Calu3 (cell line): ENCODE data around the gene ZNF774. TPM values are rescaled to one million over a fixed set of nuclear protein-coding genes. Genes with fewer than 3 reads are reported as not detected.

Experiments used
- BruUV-seq: library from RNA; stranded (reverse); fragments of 400-500 nt; replicated peaks from 2 replicates; lab custom pipeline; 2021; lab: Mats Ljungman, UMichigan
- CTCF ChIA-PET: fragments of 300-600 bp; sonication (Branson Sonifier 250); formaldehyde crosslinking; loops from one replicate; lab custom pipeline; 2022; ENCODE audit warnings: antibody characterized with exemption; lab: Charles Lee
- DNase-seq: peaks from one replicate; pipeline ENCODE4 v3.0.0; 2022
- H3K27ac Mint-ChIP-seq: one replicate; pipeline ENCODE4 v1.8.0; 2022; ENCODE audit warnings: mixed read lengths; ENCODE audit not compliant: unreplicated experiment
- H3K27me3 Mint-ChIP-seq: one replicate; pipeline ENCODE4 v1.8.0; 2022; ENCODE audit warnings: mixed read lengths; ENCODE audit not compliant: unreplicated experiment
- H3K36me3 Mint-ChIP-seq: one replicate; pipeline ENCODE4 v1.8.0; 2022; ENCODE audit warnings: mild to moderate bottlenecking, moderate library complexity, mixed read lengths; ENCODE audit not compliant: insufficient read depth, unreplicated experiment
- H3K4me1 Mint-ChIP-seq: one replicate; pipeline ENCODE4 v1.8.0; 2022; ENCODE audit warnings: mild to moderate bottlenecking, low read depth, mixed read lengths; ENCODE audit not compliant: unreplicated experiment
- H3K4me3 Mint-ChIP-seq: one replicate; pipeline ENCODE4 v1.8.0; 2022; ENCODE audit warnings: mild to moderate bottlenecking, low read depth, moderate library complexity, mixed read lengths; ENCODE audit not compliant: unreplicated experiment
- H3K9me3 Mint-ChIP-seq: one replicate; pipeline ENCODE4 v1.8.0; 2022; ENCODE audit warnings: low read depth, mixed read lengths; ENCODE audit not compliant: unreplicated experiment
- CTCF ChIP-seq: fragments of 200-600 bp; IDR thresholded peaks from one replicate; pipeline ENCODE4 v1.8.0; 2022; ENCODE audit warnings: antibody characterized with exemption; ENCODE audit not compliant: unreplicated experiment
- intact Hi-C: fragments of 100-400 bp; cut with micrococcal nuclease; formaldehyde crosslinking; loops from one replicate; pipeline ENCODE4 v1.10.0; 2022; ENCODE audit not compliant: unreplicated experiment
- total RNA-seq: library from RNA; stranded (reverse); gene quantifications from 2 replicates; pipeline ENCODE4 v1.2.3, GENCODE V29; 2022

The ZNF774 gene
- total RNA-seq, 1 experiment from 2014 or later, result 6.2 TPM

GRCh38 chr15:90307661-90308060, 44.4 kb upstream of the ZNF774 start:
- CTCF ChIA-PET, result interaction anchor here (2.3 kb wide), 1 partner anchor 14 kb away, joined by 9 read pairs; no protein-coding TSS in a partner anchor
- no peaks in the 10 kb centered on the region for H3K4me1 Mint-ChIP-seq
- intact Hi-C loops, result no loop called here
- H3K9me3 Mint-ChIP-seq, result no peaks in the 10 kb centered on the region
- no peak for DNase-seq
- H3K4me3 Mint-ChIP-seq, result no peak overlapping the region
- no peak overlapping the region for H3K27ac Mint-ChIP-seq
- BruUV-seq, result no TSS peak
- no peaks in the 10 kb centered on the region for H3K36me3 Mint-ChIP-seq
- TF ChIP-seq CTCF, result no peak
- peaks cover 7% of the 10 kb centered on the region for H3K27me3 Mint-ChIP-seq

GRCh38 chr15:90309020-90309419, 43.1 kb upstream of the ZNF774 start:
- no peak overlapping the region for H3K4me3 Mint-ChIP-seq
- intact Hi-C loops, result no loop called here
- no peaks in the 10 kb centered on the region for H3K36me3 Mint-ChIP-seq
- TF ChIP-seq CTCF, result no peak
- no peaks in the 10 kb centered on the region for H3K9me3 Mint-ChIP-seq
- peaks cover 17% of the 10 kb centered on the region for H3K27me3 Mint-ChIP-seq
- CTCF ChIA-PET, result interaction anchor here (0.6 to 2.3 kb wide), 2 partner anchors 15 to 128 kb away, joined by 4 to 9 read pairs; no protein-coding TSS in a partner anchor
- H3K27ac Mint-ChIP-seq, result no peak overlapping the region
- no peak for DNase-seq
- no TSS peak for BruUV-seq
- H3K4me1 Mint-ChIP-seq, result no peaks in the 10 kb centered on the region

DNA sequence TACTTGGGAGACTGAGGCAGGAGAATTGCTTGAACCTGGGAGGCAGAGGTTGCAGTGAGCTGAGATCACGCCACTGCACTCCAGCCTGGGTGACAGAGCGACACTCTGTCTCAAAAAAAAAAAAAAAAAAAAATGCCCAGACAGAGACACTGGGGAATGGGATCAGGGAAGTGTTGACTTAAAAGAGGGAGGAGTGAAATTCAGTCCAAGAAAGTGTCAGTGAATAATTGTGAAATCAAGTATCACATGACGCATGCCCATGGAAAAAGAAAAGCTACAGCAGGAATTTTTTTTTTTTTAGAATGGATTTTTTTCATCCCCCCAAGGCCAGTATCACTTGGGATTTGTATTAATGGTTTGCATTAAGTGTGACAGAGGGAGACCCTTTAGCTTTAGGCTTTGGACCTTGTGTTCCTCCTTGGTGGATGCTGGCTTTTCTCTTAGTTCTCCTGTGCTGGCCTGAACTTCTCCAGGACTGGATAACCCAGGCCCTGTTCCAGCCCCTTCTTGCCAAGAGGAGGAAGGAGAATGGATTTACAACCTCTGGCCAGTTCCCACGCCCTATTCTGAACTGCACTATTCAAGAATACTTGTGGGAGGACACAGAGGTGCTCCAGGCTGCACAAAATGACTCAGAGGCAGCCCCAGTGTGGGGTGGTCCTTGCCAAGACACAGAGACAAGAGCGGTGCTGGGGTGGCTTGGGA, 36.7 kb upstream of the ZNF774 start:
- no peaks in the 10 kb centered on the region for H3K9me3 Mint-ChIP-seq
- H3K27ac Mint-ChIP-seq, result no peak overlapping the region
- intact Hi-C loops, result no loop called here
- TF ChIP-seq CTCF, result no peak
- no peaks in the 10 kb centered on the region for H3K36me3 Mint-ChIP-seq
- no peak for DNase-seq
- no TSS peak for BruUV-seq
- H3K4me3 Mint-ChIP-seq, result no peak overlapping the region
- H3K4me1 Mint-ChIP-seq, result peaks cover 17% of the 10 kb centered on the region
- H3K27me3 Mint-ChIP-seq, result peaks cover 17% of the 10 kb centered on the region
- CTCF ChIA-PET, result interaction anchor here (0.6 to 0.7 kb wide), 3 partner anchors 165 to 256 kb away, joined by 3 to 4 read pairs (median 3); no protein-coding TSS in a partner anchor

GRCh38 chr15:90316139-90316538, 35.9 kb upstream of the ZNF774 start:
- Mint-ChIP-seq H3K27ac (no peak overlapping the region), H3K9me3 (no peaks in the 10 kb centered on the region), H3K4me3 (no peak overlapping the region), H3K4me1 (peaks cover 21% of the 10 kb centered on the region), H3K27me3 (peaks cover 17% of the 10 kb centered on the region), H3K36me3 (no peaks in the 10 kb centered on the region)
- no peak for DNase-seq
- intact Hi-C loops, result no loop called here
- no peak for TF ChIP-seq CTCF
- CTCF ChIA-PET, result interaction anchor here (0.7 kb wide), 1 partner anchor 193 kb away, joined by 3 read pairs; no protein-coding TSS in a partner anchor
- no TSS peak for BruUV-seq
